Measurements from ENCODE around the gene SHISAL1.

DNA sequence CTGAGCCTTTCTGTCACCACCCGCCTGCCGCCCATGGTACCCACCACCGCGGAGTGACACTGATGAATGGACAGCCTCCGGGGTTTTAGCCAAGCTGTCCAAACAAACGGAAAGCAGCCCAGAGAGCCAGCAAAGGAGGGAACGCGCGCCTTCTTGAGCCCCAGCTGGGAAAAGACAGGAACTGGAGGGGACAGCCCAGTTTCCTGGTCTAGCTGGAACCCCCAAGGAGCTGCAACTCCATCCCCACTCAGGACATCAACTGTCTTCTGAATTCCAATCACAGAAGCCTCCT is 33.7 kb downstream of the SHISAL1 start:
- TF ChIP-seq GATA3 (IDR thresholded peaks at IDR 0.05; ENCODE audit: low read depth, low read length): no peak
- no peak for TF ChIP-seq GATA2 (IDR thresholded peaks at IDR 0.05; ENCODE audit: low read depth, low read length)

Measured in SH-SY5Y (cell line).